HCT116 (cell line): ENCODE data around the gene B3GALT5. TPM values are rescaled to one million over a fixed set of nuclear protein-coding genes. Genes with fewer than 3 reads are reported as not detected.

Experiments used
- ATAC-seq: fragments of 200-7000 bp; cut with Tn5 transposase; 2 replicates; pipeline ENCODE4 v1.9.1; 2020; ENCODE audit warnings: mild to moderate bottlenecking, moderate library complexity
- BruUV-seq: library from RNA; stranded (reverse); fragments of 400-500 nt; replicated peaks from 2 replicates; lab custom pipeline; 2021; lab: Mats Ljungman, UMichigan
- CTCF ChIA-PET: fragments of 300-600 bp; sonication (Branson Sonifier 250); formaldehyde crosslinking; loops from one replicate; lab custom pipeline; 2021; ENCODE audit warnings: antibody characterized with exemption; lab: Charles Lee
- POLR2A ChIA-PET: fragments of 300-600, 350-600 bp; sonication (Branson Sonifier 250); formaldehyde crosslinking; loops from one replicate; lab custom pipeline; 2021; ENCODE audit warnings: antibody characterized with exemption; lab: Charles Lee
- RAD21 ChIA-PET, 2 experiments: fragments of 300-600 bp; sonication (Branson Sonifier 250); formaldehyde crosslinking; loops; one replicate each; lab custom pipeline; 2023; ENCODE audit warnings: low total read pairs in 2 of 2; ENCODE audit not compliant: uncharacterized antibody in 2 of 2, unreplicated experiment in 2 of 2, low non-redundant PET in 1 of 2; lab: Charles Lee
- DNase-seq: peaks from one replicate; pipeline ENCODE4 v3.0.0-alpha.2; 2010; ENCODE audit warnings: low read depth, low spot score
- H2AFZ ChIP-seq: fragments of 200-600 bp; shearing (Covaris generic), sonication (generic); 2 replicates; pipeline ENCODE4 v1.6.1; 2017; ENCODE audit warnings: low read depth, mixed run types, mixed read lengths, antibody characterized with exemption, low read length; ENCODE audit not compliant: poor library complexity, severe bottlenecking
- H3K27ac ChIP-seq: 2 replicates; pipeline ENCODE4 v1.5.1; 2012; ENCODE audit warnings: low read depth, low read length
- H3K27me3 ChIP-seq: fragments of 200-600 bp; sonication (generic); 2 replicates; pipeline ENCODE4 v1.6.1; 2016; ENCODE audit warnings: mixed run types, low read length, mixed read lengths; ENCODE audit not compliant: insufficient read depth
- H3K36me3 ChIP-seq, 2 experiments: fragments of 200-500 bp in 1 of 2; fragments of 200-600 bp in 1 of 2; sonication (Bioruptor generic) in 1 of 2; sonication (generic) in 1 of 2; 2 replicates each; pipeline versions ENCODE4 v1.5.1 to v1.6.1; 2014 to 2016; ENCODE audit warnings: low read length in 2 of 2, inconsistent platforms in 1 of 2, mixed read lengths in 1 of 2, mixed run types in 1 of 2; ENCODE audit not compliant: insufficient read depth in 2 of 2, control insufficient read depth in 1 of 2
- H3K4me1 ChIP-seq, 2 experiments: fragments of 200-600 bp in 1 of 2; sonication (generic) in 1 of 2; 2 replicates each; pipeline versions ENCODE4 v1.5.1 to v1.6.1; 2012 to 2017; ENCODE audit warnings: low read length in 2 of 2, inconsistent platforms in 1 of 2, mild to moderate bottlenecking in 1 of 2, mixed read lengths in 1 of 2, mixed run types in 1 of 2, moderate library complexity in 1 of 2; ENCODE audit not compliant: insufficient read depth in 2 of 2, control insufficient read depth in 1 of 2
- H3K4me2 ChIP-seq: fragments of 200-600 bp; sonication (generic); 2 replicates; pipeline ENCODE4 v1.6.1; 2017; ENCODE audit warnings: mixed run types, low read length, mixed read lengths
- H3K4me3 ChIP-seq, 2 experiments: fragments of 200-600 bp in 1 of 2; sonication (generic) in 1 of 2; replicated peaks in 1 of 2; 2 replicates each; pipeline ENCODE4 v1.5.1; 2011 to 2016; ENCODE audit warnings: low read length in 2 of 2, control low read depth in 1 of 2, low read depth in 1 of 2, mild to moderate bottlenecking in 1 of 2, mixed read lengths in 1 of 2, mixed run types in 1 of 2
- H3K79me2 ChIP-seq: fragments of 200-600 bp; sonication (generic); 2 replicates; pipeline ENCODE4 v1.6.1; 2017; ENCODE audit warnings: mild to moderate bottlenecking, mixed run types, low read length, moderate library complexity, mixed read lengths; ENCODE audit not compliant: insufficient read depth
- H3K9ac ChIP-seq: fragments of 200-600 bp; sonication (generic); 2 replicates; pipeline ENCODE4 v1.6.1; 2016; ENCODE audit warnings: low read length, mixed read lengths
- H3K9me2 ChIP-seq: fragments of 200-600 bp; sonication (generic), shearing (Covaris generic); 2 replicates; pipeline ENCODE4 v1.6.1; 2017; ENCODE audit warnings: mixed run types, mild to moderate bottlenecking, moderate library complexity; ENCODE audit not compliant: insufficient read depth
- H3K9me3 ChIP-seq, 2 experiments: fragments of 200-500 bp in 1 of 2; fragments of 200-600 bp in 1 of 2; sonication (Bioruptor generic) in 1 of 2; sonication (generic) in 1 of 2; 2 replicates each; pipeline ENCODE4 v1.6.1; 2014 to 2017; ENCODE audit warnings: low read length in 2 of 2, mixed read lengths in 2 of 2, inconsistent platforms in 1 of 2, low read depth in 1 of 2, mild to moderate bottlenecking in 1 of 2, mixed run types in 1 of 2, moderate library complexity in 1 of 2; ENCODE audit not compliant: control insufficient read depth in 1 of 2, insufficient read depth in 1 of 2
- H4K20me1 ChIP-seq: fragments of 200-600 bp; sonication (generic), shearing (Covaris generic); 2 replicates; pipeline ENCODE4 v1.6.1; 2017; ENCODE audit warnings: mixed run types, mild to moderate bottlenecking, moderate library complexity; ENCODE audit not compliant: insufficient read depth
- CEBPB ChIP-seq: IDR thresholded peaks from 2 replicates; pipeline ENCODE4 v1.6.1; 2012; ENCODE audit warnings: low read depth
- CTCF ChIP-seq, 3 experiments: fragments of 200-600 bp in 1 of 3; sonication (generic) in 1 of 3; IDR thresholded peaks in 2 of 3; conservative IDR thresholded peaks in 1 of 3; 2 replicates each; pipeline ENCODE4 v1.5.1; 2012 to 2017; ENCODE audit warnings: low read depth in 2 of 3, low read length in 2 of 3, antibody characterized with exemption in 1 of 3, borderline replicate concordance in 1 of 3, control low read depth in 1 of 3, mild to moderate bottlenecking in 1 of 3, mixed read lengths in 1 of 3, mixed run types in 1 of 3, moderate library complexity in 1 of 3; ENCODE audit not compliant: insufficient read depth in 1 of 3
- EZH2phosphoT487 ChIP-seq: fragments of 200-600 bp; IDR thresholded peaks from 2 replicates; pipeline ENCODE4 v1.6.1; 2018; ENCODE audit warnings: antibody characterized with exemption, borderline replicate concordance
- FOSL1 ChIP-seq: IDR thresholded peaks from 2 replicates; pipeline ENCODE4 v1.6.1; 2012; ENCODE audit warnings: low read depth
- JUND ChIP-seq: IDR thresholded peaks from 2 replicates; pipeline ENCODE4 v1.6.1; 2012
- POLR2AphosphoS5 ChIP-seq: IDR thresholded peaks from 2 replicates; pipeline ENCODE4 v1.6.1; 2011; ENCODE audit warnings: mild to moderate bottlenecking, low read depth, low read length, moderate library complexity
- RAD21 ChIP-seq: IDR thresholded peaks from 2 replicates; pipeline ENCODE4 v1.6.1; 2012; ENCODE audit warnings: low read depth, mild to moderate bottlenecking
- SP1 ChIP-seq: IDR thresholded peaks from 2 replicates; pipeline ENCODE4 v1.6.1; 2012; ENCODE audit warnings: low read depth
- SRF ChIP-seq: IDR thresholded peaks from 2 replicates; pipeline ENCODE4 v1.6.1; 2012; ENCODE audit warnings: low read depth
- TCF7L2 ChIP-seq: IDR thresholded peaks from 2 replicates; pipeline ENCODE4 v1.7.0; 2011; ENCODE audit warnings: borderline replicate concordance, inconsistent platforms; ENCODE audit not compliant: insufficient read depth, insufficient read length; ENCODE audit errors: extremely low read depth
- intact Hi-C: fragments of 100-400 bp; cut with micrococcal nuclease; formaldehyde crosslinking; loops from 2 replicates; pipeline ENCODE4 v1.10.0; 2022
- total RNA-seq: library from RNA; stranded (reverse); gene quantifications from one replicate; pipeline ENCODE4 v1.2.1, GENCODE V29; 2021; ENCODE audit not compliant: unreplicated experiment
- TF ChIP-seq, protein P1 (sequence below): IDR thresholded peaks from 2 replicates; pipeline ENCODE4 v1.6.1; 2012

B3GALT5 gene
- total RNA-seq, 1 experiment from 2014 or later = 1.2 TPM

GRCh38 chr21:39640754-39641153, 28.0 kb downstream of the B3GALT5 start:
- no TSS peak for BruUV-seq
- no peaks in the 10 kb centered on the region for H3K9me2 ChIP-seq
- no peak overlapping the region for H3K4me2 ChIP-seq
- peaks cover 2 to 22% of the 10 kb centered on the region in 2 experiments; a peak in 3 of 4 replicates for H3K4me1 ChIP-seq
- H3K9ac ChIP-seq = no peak overlapping the region
- no peak for TF ChIP-seq CTCF (IDR thresholded peaks at IDR 0.05 in 2 of 3, conservative IDR thresholded peaks at IDR 0.05 in 1 of 3; ENCODE audit: borderline replicate concordance in 1 of 3, insufficient read depth in 1 of 3, low read depth in 2 of 3, low read length in 2 of 3)
- TF ChIP-seq CEBPB = no peak
- TF ChIP-seq JUND = no peak
- TF ChIP-seq, protein P1, sequence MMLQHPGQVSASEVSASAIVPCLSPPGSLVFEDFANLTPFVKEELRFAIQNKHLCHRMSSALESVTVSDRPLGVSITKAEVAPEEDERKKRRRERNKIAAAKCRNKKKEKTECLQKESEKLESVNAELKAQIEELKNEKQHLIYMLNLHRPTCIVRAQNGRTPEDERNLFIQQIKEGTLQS = no peak
- no peak for TF ChIP-seq POLR2AphosphoS5
- no peak for TF ChIP-seq SP1
- no peak for TF ChIP-seq TCF7L2
- no peak for TF ChIP-seq RAD21
- no peak for TF ChIP-seq FOSL1
- no peak for TF ChIP-seq EZH2phosphoT487
- no peak for TF ChIP-seq SRF
- TF ChIP-seq, all 23 proteins: peak for 0
- ChIA-PET RAD21 (no interaction called here), CTCF (no interaction called here), POLR2A (no interaction called here)
- Histone ChIP-seq H2AFZ (no peak overlapping the region), H3K4me3 (no peak overlapping the region), H3K36me3 (no peaks in the 10 kb centered on the region), H3K79me2 (no peaks in the 10 kb centered on the region), H3K9me3 (no peaks in the 10 kb centered on the region), H3K27me3 (no peaks in the 10 kb centered on the region), H3K27ac (no peak overlapping the region), H4K20me1 (no peaks in the 10 kb centered on the region)
- ATAC-seq (no peak), DNase-seq (no peak)
- intact Hi-C loops = no loop called here
